ENCODE data around the gene MCHR1. TPM values are rescaled to one million over a fixed set of nuclear protein-coding genes. Genes with fewer than 3 reads are reported as not detected.

The MCHR1 gene
- total and polyA plus RNA-seq, 9 of the 15 experiments (the other 6 are each of a cell fraction or from before 2014, with no cell fraction given) = 0.03 to 0.50 TPM; not detected in 7

GRCh38 chr22:40687706-40688105 is 8.4 kb downstream of the MCHR1 start:
- ChIA-PET CTCF (ENCODE audit: low intra/inter-chr PET ratio) (no interaction called here), POLR2A (interaction anchor here (0.6 kb wide), 1 partner anchor 132 kb away, joined by 3 read pairs; no protein-coding TSS in a partner anchor)
- Histone ChIP-seq H3K36me3 (ENCODE audit: control insufficient read depth, insufficient read depth, low read length) (no peaks in the 10 kb centered on the region), H3K27me3 (ENCODE audit: control insufficient read depth in 2 of 2, insufficient read depth in 2 of 2, low read length in 2 of 2) (no peaks in the 10 kb centered on the region; a peak in 1 of 5 replicates), H3K27ac (ENCODE audit: extremely low read depth, low read depth, low read length) (no peak overlapping the region), H4K20me1 (replicated peaks; ENCODE audit: control insufficient read depth, insufficient read depth, low read length) (no peaks in the 10 kb centered on the region), H3K9me3 (replicated peaks; ENCODE audit: control insufficient read depth, insufficient read depth, low read depth, low read length) (no peaks in the 10 kb centered on the region), H2AFZ (ENCODE audit: low read depth, low read length) (no peak overlapping the region), H3K9ac (ENCODE audit: insufficient read depth in 1 of 2, low read depth in 2 of 2, low read length in 2 of 2) (no peak overlapping the region), H3K9me1 (ENCODE audit: control insufficient read depth, insufficient read depth, low read length) (no peaks in the 10 kb centered on the region), H3K4me3 (no peak overlapping the region), H3K4me1 (replicated peaks in 1 of 2; ENCODE audit: control insufficient read depth in 2 of 2, insufficient read depth in 2 of 2, low read length in 2 of 2) (no peaks in the 10 kb centered on the region; a peak in 1 of 5 replicates), H3K79me2 (ENCODE audit: control insufficient read depth, insufficient read depth, low read length) (no peaks in the 10 kb centered on the region), H3K4me2 (ENCODE audit: insufficient read depth, low read length) (no peak overlapping the region)
- intact Hi-C loops (cut with micrococcal nuclease) = no loop called here
- in situ Hi-C loops (cut with MboI) = loop anchor here (10.0 kb wide), 1 partner anchor 67 kb away; no protein-coding TSS in a partner anchor
- DNase-seq (ENCODE audit: extremely low read depth in 1 of 4, low spot score in 3 of 4) (no peak), ATAC-seq (no peak), FAIRE-seq (no peak)
- 45% methylated on average over 2 of the region's 2 CpGs for WGBS (ENCODE audit: insufficient coverage, low coverage, missing lambda C conversion rate)
- no peak for TF ChIP-seq HDAC1 (IDR thresholded peaks at IDR 0.05)
- no peak for TF ChIP-seq PPARD (CRISPR knock-in tag; IDR thresholded peaks at IDR 0.05)
- TF ChIP-seq POLR2AphosphoS2 (IDR thresholded peaks at IDR 0.05; ENCODE audit: low read length) = no peak
- no peak for TF ChIP-seq TCFL5 (CRISPR knock-in tag; conservative IDR thresholded peaks at IDR 0.05)
- TF ChIP-seq POLR3A (IDR thresholded peaks at IDR 0.05; ENCODE audit: borderline replicate concordance, extremely low read depth, insufficient read depth, insufficient read length) = no peak
- TF ChIP-seq ARID1B (IDR thresholded peaks at IDR 0.05) = no peak
- TF ChIP-seq DDX20 (tag; IDR thresholded peaks at IDR 0.05; ENCODE audit: low read depth) = no peak
- TF ChIP-seq CGGBP1 (CRISPR knock-in tag; IDR thresholded peaks at IDR 0.05) = no peak
- no peak for TF ChIP-seq ZNF165 (CRISPR knock-in tag; IDR thresholded peaks at IDR 0.05; ENCODE audit: borderline replicate concordance)
- TF ChIP-seq FOXM1 (IDR thresholded peaks at IDR 0.05; ENCODE audit: low read depth) = no peak
- no peak for TF ChIP-seq FOXM1 (CRISPR knock-in tag; IDR thresholded peaks at IDR 0.05; ENCODE audit: low read depth)
- BruUV-seq (replicated peaks) = no TSS peak

All from K562 (cell line).